GM21447 (cell line): Measurements from ENCODE around the gene ECHDC1.
"Not testable (repeated sequence)": the region's sequence is repeated elsewhere in the genome, so short reads cannot be mapped to it uniquely, and the experiment has no call there.

Source experiments
- ATAC-seq: cut with Tn5 transposase; IDR thresholded peaks from one replicate; pipeline ENCODE4 v1.9.1; 2021; ENCODE audit not compliant: unreplicated experiment

ECHDC1 gene

GRCh38 chr6:127342296-127342945 is 988 bp downstream of the ECHDC1 start:
- no peak for ATAC-seq

- ATAC-seq = peak; percentile 36
These were observed 1.8 kb downstream of the ECHDC1 start for GRCh38 chr6:127341471-127342202.

- ATAC-seq = no peak
These were observed 3.2 kb downstream of the ECHDC1 start for GRCh38 chr6:127340171-127340570.

GRCh38 chr6:127338936-127339335 is 4.5 kb downstream of the ECHDC1 start:
- ATAC-seq = no peak

- no peak for ATAC-seq
These were observed 10.9 kb downstream of the ECHDC1 start for GRCh38 chr6:127332383-127332961.

GRCh38 chr6:127331256-127331655 is 12.2 kb downstream of the ECHDC1 start:
- ATAC-seq = not testable (repeated sequence)

GRCh38 chr6:127328043-127328609 is 15.3 kb downstream of the ECHDC1 start:
- ATAC-seq = no peak

- ATAC-seq = no peak
These were observed 23.7 kb downstream of the ECHDC1 start for GRCh38 chr6:127319686-127320085.

GRCh38 chr6:127317388-127318128 is 25.9 kb downstream of the ECHDC1 start:
- no peak for ATAC-seq

GRCh38 chr6:127305741-127306140 is 37.7 kb downstream of the ECHDC1 start:
- ATAC-seq = no peak

- no peak for ATAC-seq
These were observed 39.5 kb downstream of the ECHDC1 start for GRCh38 chr6:127303917-127304316.

GRCh38 chr6:127302728-127303660 is 40.4 kb downstream of the ECHDC1 start:
- ATAC-seq = peak; percentile 72

- ATAC-seq = no peak
These were observed 42.2 kb downstream of the ECHDC1 start for GRCh38 chr6:127301199-127301700.

GRCh38 chr6:127300411-127300810 is 43.0 kb downstream of the ECHDC1 start:
- ATAC-seq = no peak

- ATAC-seq = no peak
These were observed 43.7 kb downstream of the ECHDC1 start for GRCh38 chr6:127299522-127300240.

- ATAC-seq = no peak
These were observed 44.9 kb downstream of the ECHDC1 start for GRCh38 chr6:127298475-127298874.

GRCh38 chr6:127297502-127298070 is 45.8 kb downstream of the ECHDC1 start:
- ATAC-seq = no peak

GRCh38 chr6:127291495-127291894 is 51.9 kb downstream of the ECHDC1 start:
- ATAC-seq = peak; percentile 82
